Measurements from ENCODE around the gene ZNF700.
"Not testable (repeated sequence)": the region's sequence is repeated elsewhere in the genome, so short reads cannot be mapped to it uniquely, and the experiment has no call there.

Gene ZNF700

GRCh38 chr19:11984986-11985385 is 60.1 kb downstream of the ZNF700 start:
- in situ Hi-C loops (cut with HindIII; ENCODE audit: low sequenced_read_pairs): no loop called here

GRCh38 chr19:11986754-11987153 is 61.8 kb downstream of the ZNF700 start:
- in situ Hi-C loops (cut with HindIII; ENCODE audit: low sequenced_read_pairs): no loop called here

GRCh38 chr19:11987405-11988281 is 62.7 kb downstream of the ZNF700 start:
- in situ Hi-C loops (cut with HindIII; ENCODE audit: low sequenced_read_pairs): no loop called here

- in situ Hi-C loops (cut with HindIII; ENCODE audit: low sequenced_read_pairs): no loop called here
Observed at GRCh38 chr19:11989112-11989456, 64.2 kb downstream of the ZNF700 start.

- in situ Hi-C loops (cut with HindIII; ENCODE audit: low sequenced_read_pairs): not testable (repeated sequence)
Observed at GRCh38 chr19:11991921-11992320, 67.0 kb downstream of the ZNF700 start.

GRCh38 chr19:11995174-11995573 is 70.3 kb downstream of the ZNF700 start:
- in situ Hi-C loops (cut with HindIII; ENCODE audit: low sequenced_read_pairs): no loop called here

Data from endothelial cell of hepatic sinusoid (primary cell).